ENCODE results near the gene TULP4.

The TULP4 gene

DNA sequence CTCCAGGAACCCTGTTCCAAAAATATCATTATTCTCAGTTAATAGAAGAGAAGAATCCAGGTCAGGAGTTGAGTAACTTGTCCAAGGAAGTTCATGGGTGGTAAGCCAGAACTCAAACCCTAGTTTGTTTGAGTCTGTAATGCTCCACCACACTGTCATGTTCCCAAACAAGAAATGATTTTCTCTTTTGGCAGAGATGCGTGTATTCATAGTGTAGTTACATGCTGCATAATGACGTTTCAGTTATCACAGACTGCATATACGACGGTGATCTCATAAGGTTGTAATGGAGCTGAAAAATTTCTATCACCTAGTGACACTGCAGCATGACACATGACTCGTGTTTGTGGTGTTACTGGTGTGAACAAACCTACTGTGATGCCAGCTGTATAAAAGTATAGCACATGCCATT lies 102.6 kb downstream of the TULP4 start:
- peaks cover 27% of the 10 kb centered on the region for H3K36me3 ChIP-seq (ENCODE audit: insufficient read depth, low read length)
- H2AFZ ChIP-seq (ENCODE audit: low read depth, low read length), result no peak overlapping the region
- H3K27me3 ChIP-seq (ENCODE audit: insufficient read depth, low read length), result no peaks in the 10 kb centered on the region
- no peak overlapping the region for H3K4me3 ChIP-seq (ENCODE audit: low read length)
- peaks cover 3% of the 10 kb centered on the region for H3K9me3 ChIP-seq (ENCODE audit: low read length)
- H3K4me1 ChIP-seq (ENCODE audit: insufficient read depth, low read length), result no peaks in the 10 kb centered on the region

DNA sequence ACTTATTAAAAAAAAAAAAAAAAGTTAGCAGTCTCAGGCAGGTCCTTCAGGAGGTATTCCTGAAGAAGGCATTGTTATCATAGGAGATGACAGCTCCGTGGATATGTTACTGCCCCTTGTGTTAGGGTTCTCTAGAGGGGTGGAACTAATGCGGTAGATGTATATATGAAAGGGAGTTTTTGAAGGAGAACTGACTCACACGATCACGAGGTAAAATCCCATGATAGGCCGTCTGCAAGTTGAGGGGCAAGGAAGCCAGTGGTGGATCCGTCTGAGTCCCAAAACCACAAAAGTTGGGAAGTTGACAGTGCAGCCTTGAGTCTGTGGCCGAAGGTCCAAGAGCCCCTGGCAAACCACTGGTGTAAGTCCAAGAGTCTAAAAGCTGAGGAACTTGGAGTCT lies 103.4 kb downstream of the TULP4 start:
- H3K4me3 ChIP-seq (ENCODE audit: low read length), result no peak overlapping the region
- peaks cover 27% of the 10 kb centered on the region for H3K36me3 ChIP-seq (ENCODE audit: insufficient read depth, low read length)
- H2AFZ ChIP-seq (ENCODE audit: low read depth, low read length), result no peak overlapping the region
- H3K9me3 ChIP-seq (ENCODE audit: low read length), result peaks cover 3% of the 10 kb centered on the region
- no peaks in the 10 kb centered on the region for H3K4me1 ChIP-seq (ENCODE audit: insufficient read depth, low read length)
- H3K27me3 ChIP-seq (ENCODE audit: insufficient read depth, low read length), result no peaks in the 10 kb centered on the region

DNA sequence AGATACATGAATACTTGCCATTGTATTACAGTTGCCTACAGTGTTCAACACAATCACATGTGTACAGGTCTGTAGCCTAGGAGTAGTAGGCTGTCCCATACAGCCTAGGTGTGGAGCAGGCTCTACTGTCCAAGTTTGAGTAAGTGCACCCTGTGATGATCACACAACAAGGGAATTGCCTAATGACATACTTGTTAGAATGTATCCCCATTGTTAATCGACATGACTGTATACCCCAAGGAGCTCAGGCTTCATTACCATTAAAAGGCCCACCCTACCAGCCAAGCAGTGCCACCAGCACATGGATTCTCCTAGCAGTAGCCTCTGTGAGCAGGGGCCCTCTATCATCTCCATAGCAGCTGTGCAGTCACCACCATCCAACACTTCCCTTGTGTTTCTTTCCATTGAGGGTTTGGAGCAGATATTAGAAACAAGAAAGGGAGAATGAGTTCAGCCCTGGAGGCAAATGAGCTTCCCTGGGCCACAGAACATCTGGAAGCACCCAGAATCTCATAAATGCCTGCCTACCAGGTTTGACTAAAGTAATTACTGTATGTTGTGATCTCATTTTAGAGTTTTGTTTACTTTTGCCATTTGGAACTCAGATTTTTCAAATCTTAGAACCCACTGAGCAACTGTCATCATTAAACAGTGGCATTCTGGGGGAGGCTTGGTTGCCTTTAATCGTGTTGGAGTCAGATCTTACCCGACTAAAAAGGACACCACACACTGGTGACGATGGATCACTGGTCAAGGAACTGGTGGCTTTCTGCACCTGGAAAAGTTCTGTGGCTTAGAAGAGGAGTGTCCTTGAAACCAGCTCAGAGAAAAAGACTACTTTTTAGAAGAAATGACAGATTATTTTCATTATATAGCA lies 104.9 kb downstream of the TULP4 start:
- H3K36me3 ChIP-seq (ENCODE audit: insufficient read depth, low read length), result peaks cover 27% of the 10 kb centered on the region
- peaks cover 3% of the 10 kb centered on the region for H3K9me3 ChIP-seq (ENCODE audit: low read length)
- H2AFZ ChIP-seq (ENCODE audit: low read depth, low read length), result no peak overlapping the region
- H3K4me1 ChIP-seq (ENCODE audit: insufficient read depth, low read length), result no peaks in the 10 kb centered on the region
- H3K4me3 ChIP-seq (ENCODE audit: low read length), result no peak overlapping the region
- no peaks in the 10 kb centered on the region for H3K27me3 ChIP-seq (ENCODE audit: insufficient read depth, low read length)

DNA sequence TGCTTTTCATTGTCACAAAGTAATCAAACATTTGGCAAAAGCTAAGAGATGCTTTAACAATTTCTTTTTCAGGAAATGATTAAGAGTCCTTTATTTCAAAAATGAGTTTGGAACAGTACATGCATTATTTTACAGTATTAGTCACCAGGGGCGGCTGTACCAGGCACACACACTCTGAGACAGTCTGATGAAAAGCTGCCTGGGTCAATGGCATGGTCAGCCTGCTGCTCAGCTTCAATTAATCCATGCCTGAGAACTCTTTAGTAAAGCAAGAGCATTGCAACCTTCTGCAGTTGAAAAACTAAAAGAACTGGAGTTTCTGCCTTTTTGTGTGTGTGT lies 105.5 kb downstream of the TULP4 start:
- Histone ChIP-seq H3K4me1 (ENCODE audit: insufficient read depth, low read length) (no peaks in the 10 kb centered on the region), H2AFZ (ENCODE audit: low read depth, low read length) (no peak overlapping the region), H3K27me3 (ENCODE audit: insufficient read depth, low read length) (no peaks in the 10 kb centered on the region), H3K9me3 (ENCODE audit: low read length) (peaks cover 8% of the 10 kb centered on the region), H3K4me3 (ENCODE audit: low read length) (no peak overlapping the region), H3K36me3 (ENCODE audit: insufficient read depth, low read length) (peaks cover 27% of the 10 kb centered on the region)

DNA sequence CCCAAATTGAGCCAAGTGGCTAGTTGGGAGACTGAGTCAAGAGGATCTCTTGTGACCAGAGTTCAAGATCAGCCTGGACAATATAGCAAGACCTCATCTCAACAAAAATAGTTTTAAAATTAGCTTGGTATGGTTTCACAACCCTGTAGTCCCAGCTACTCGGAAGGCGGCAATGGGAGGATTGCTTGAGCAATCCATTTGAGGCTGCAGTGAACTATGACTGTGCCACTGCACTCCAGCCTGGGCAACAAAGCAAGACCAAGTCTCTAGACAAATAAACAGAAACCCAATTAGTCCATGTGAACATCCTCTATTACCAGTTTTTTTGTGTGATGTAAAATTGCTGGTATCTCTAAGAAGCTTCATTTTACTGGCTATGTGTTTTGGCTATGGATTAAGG lies 106.2 kb downstream of the TULP4 start:
- no peak overlapping the region for H3K4me3 ChIP-seq (ENCODE audit: low read length)
- peaks cover 22% of the 10 kb centered on the region for H3K36me3 ChIP-seq (ENCODE audit: insufficient read depth, low read length)
- peaks cover 9% of the 10 kb centered on the region for H3K9me3 ChIP-seq (ENCODE audit: low read length)
- no peak overlapping the region for H2AFZ ChIP-seq (ENCODE audit: low read depth, low read length)
- no peaks in the 10 kb centered on the region for H3K4me1 ChIP-seq (ENCODE audit: insufficient read depth, low read length)
- H3K27me3 ChIP-seq (ENCODE audit: insufficient read depth, low read length), result no peaks in the 10 kb centered on the region

DNA sequence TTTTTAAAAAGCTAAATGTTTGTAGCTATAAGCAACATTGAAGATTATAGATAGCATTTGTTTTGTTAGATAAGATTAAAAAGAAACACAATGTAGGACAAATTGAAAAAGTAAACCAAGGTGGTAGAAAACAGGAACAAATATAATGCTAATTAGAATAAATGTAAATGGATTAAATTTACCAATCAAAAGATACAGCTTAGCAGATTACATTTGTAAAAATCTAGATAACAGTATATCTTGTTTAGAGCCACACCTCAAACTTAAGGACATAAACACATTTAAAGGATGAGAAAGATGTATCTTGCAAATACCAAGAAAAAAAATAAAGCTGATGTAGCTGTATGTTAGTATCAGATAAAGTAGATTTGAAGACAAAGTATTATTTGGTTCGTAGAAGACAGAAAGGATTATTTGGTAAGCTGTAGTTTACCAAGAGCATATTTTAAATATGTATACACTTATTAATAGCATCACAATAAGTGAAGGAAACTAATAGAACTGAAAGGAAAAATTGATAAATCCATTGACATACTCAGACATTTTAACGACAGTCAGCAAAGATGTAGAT lies 107.2 kb downstream of the TULP4 start:
- H3K4me1 ChIP-seq (ENCODE audit: insufficient read depth, low read length), result no peaks in the 10 kb centered on the region

DNA sequence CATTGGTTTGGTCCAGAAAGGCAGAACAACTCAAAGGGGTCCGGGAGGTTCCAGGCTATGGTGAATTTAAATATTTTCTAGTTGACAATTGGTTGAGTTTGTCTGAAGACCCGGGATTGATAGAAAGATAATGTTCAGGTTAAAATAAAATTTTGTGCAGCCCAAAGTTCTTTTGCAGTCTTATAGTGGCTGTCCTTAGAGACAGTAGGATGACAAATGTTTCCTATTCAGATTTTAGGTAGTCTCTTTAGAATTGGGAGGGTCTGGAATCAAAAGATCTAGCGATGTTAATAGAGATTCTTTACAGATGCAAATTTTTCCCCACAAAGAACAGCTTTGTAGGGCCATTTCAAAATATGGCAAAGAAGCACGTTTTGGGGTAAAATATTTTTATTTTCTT lies 109.1 kb downstream of the TULP4 start:
- Histone ChIP-seq H3K4me1 (ENCODE audit: insufficient read depth, low read length) (no peaks in the 10 kb centered on the region), H3K9me3 (ENCODE audit: low read length) (peaks cover 12% of the 10 kb centered on the region), H3K4me3 (ENCODE audit: low read length) (no peak overlapping the region), H3K36me3 (ENCODE audit: insufficient read depth, low read length) (peaks cover 8% of the 10 kb centered on the region), H3K27me3 (ENCODE audit: insufficient read depth, low read length) (no peaks in the 10 kb centered on the region), H2AFZ (ENCODE audit: low read depth, low read length) (no peak overlapping the region)

More for the DNA sequence above, 107.2 kb downstream of the TULP4 start:
- Histone ChIP-seq H3K9me3 (ENCODE audit: low read length) (peaks cover 12% of the 10 kb centered on the region), H3K36me3 (ENCODE audit: insufficient read depth, low read length) (peaks cover 16% of the 10 kb centered on the region), H3K4me3 (ENCODE audit: low read length) (no peak overlapping the region), H2AFZ (ENCODE audit: low read depth, low read length) (no peak overlapping the region), H3K27me3 (ENCODE audit: insufficient read depth, low read length) (no peaks in the 10 kb centered on the region)

DNA sequence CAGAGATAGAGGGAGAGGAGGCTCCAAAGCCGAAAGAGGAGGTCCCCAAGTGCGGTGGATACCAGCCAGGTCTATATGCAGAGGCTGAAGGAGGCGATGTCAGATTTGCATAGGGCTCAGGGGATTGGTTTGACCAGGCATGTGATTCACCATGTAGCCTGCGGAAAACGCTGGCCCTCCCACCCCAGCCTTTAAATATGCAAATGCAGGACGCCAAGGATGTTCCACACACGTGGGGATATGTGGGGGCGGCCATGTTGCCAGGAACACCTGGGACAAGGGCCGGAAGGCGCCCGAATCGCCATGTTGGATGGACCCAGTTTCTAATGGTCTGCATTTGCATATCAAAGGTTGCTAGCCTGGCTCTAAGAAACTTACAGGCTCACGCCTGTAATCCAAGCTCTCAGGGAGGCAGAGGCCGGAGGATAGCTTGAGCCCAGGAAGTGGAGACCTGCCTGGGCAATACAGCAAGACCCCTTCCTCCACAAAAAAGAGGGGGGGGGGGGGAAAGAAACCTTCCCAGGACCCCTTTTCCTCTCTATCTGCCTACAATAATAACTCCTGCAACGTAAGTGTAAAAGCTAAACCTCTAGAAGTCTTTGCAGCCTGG lies 110.5 kb downstream of the TULP4 start:
- Histone ChIP-seq H2AFZ (ENCODE audit: low read depth, low read length) (no peak overlapping the region), H3K9me3 (ENCODE audit: low read length) (peaks cover 12% of the 10 kb centered on the region), H3K4me3 (ENCODE audit: low read length) (no peak overlapping the region), H3K36me3 (ENCODE audit: insufficient read depth, low read length) (no peaks in the 10 kb centered on the region), H3K27me3 (ENCODE audit: insufficient read depth, low read length) (no peaks in the 10 kb centered on the region), H3K4me1 (ENCODE audit: insufficient read depth, low read length) (no peaks in the 10 kb centered on the region)

DNA sequence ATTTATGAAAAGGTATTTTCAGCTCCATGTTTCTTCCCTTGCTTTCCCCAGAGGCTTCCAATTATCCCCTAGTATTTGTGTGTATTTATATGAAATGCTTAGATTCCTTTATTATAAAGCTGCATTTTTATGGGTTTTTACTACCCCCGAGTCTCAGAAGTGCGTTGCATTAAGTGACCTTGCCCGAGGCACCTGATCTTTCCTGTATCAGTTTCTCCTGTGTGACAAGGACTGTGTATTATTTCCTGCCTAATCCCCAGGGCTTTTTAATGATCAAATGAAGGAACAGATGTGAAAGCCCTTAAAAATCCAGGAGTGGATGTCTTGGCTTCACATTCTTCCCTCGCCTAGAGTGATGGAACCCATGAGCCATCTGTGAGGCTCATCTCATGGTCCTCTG lies 118.8 kb downstream of the TULP4 start:
- Histone ChIP-seq H3K4me3 (ENCODE audit: low read length) (no peak overlapping the region), H3K27me3 (ENCODE audit: insufficient read depth, low read length) (no peaks in the 10 kb centered on the region), H3K36me3 (ENCODE audit: insufficient read depth, low read length) (peaks cover 27% of the 10 kb centered on the region), H3K4me1 (ENCODE audit: insufficient read depth, low read length) (no peaks in the 10 kb centered on the region), H3K9me3 (ENCODE audit: low read length) (no peaks in the 10 kb centered on the region), H2AFZ (ENCODE audit: low read depth, low read length) (no peak overlapping the region)

DNA sequence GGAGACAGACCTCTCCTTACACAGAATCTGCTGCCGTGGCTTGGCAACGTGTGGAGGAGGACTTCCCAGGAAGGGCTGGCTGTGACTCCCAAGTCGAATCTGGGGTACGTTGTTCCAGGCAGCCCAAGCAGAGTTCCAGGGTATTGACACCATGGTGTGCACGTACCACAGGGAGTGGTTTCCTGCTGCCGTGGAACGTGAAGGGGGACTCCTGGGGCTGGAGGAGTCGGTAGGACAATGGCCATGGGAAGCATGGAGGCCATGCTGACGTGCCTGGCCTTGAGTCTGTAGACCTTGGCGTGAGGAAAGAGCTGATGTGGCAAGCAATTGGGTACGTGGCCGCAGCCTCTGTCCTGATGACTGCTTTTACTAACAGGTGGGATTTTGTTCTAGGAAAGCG lies 119.3 kb downstream of the TULP4 start:
- H3K4me3 ChIP-seq (ENCODE audit: low read length), result no peak overlapping the region
- H2AFZ ChIP-seq (ENCODE audit: low read depth, low read length), result no peak overlapping the region
- peaks cover 27% of the 10 kb centered on the region for H3K36me3 ChIP-seq (ENCODE audit: insufficient read depth, low read length)

DNA sequence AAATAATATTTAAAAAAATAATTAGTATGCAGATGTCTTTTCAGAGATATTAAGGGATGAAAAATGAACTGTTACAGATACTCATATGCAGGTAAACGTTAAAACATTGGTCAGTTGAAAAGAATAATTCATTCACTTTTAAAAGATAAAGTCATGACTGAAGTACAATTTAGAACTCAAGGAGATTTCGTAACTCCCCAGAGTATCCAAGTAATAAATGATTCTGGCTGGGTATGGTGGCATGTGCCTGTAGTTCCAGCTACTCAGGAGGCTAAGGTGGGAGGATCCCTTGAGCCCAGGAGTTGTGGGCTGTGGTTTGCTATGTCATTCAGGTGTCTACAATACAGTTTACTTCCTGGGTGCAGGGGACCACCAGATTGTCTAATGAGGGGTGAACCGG lies 125.3 kb downstream of the TULP4 start:
- H3K27me3 ChIP-seq (ENCODE audit: insufficient read depth, low read length), result no peaks in the 10 kb centered on the region
- no peaks in the 10 kb centered on the region for H3K4me1 ChIP-seq (ENCODE audit: insufficient read depth, low read length)
- no peak overlapping the region for H3K4me3 ChIP-seq (ENCODE audit: low read length)
- no peaks in the 10 kb centered on the region for H3K9me3 ChIP-seq (ENCODE audit: low read length)
- H3K36me3 ChIP-seq (ENCODE audit: insufficient read depth, low read length), result peaks cover 20% of the 10 kb centered on the region
- H2AFZ ChIP-seq (ENCODE audit: low read depth, low read length), result no peak overlapping the region

More for the DNA sequence above, 119.3 kb downstream of the TULP4 start:
- H3K9me3 ChIP-seq (ENCODE audit: low read length), result no peaks in the 10 kb centered on the region
- no peaks in the 10 kb centered on the region for H3K27me3 ChIP-seq (ENCODE audit: insufficient read depth, low read length)
- no peaks in the 10 kb centered on the region for H3K4me1 ChIP-seq (ENCODE audit: insufficient read depth, low read length)

DNA sequence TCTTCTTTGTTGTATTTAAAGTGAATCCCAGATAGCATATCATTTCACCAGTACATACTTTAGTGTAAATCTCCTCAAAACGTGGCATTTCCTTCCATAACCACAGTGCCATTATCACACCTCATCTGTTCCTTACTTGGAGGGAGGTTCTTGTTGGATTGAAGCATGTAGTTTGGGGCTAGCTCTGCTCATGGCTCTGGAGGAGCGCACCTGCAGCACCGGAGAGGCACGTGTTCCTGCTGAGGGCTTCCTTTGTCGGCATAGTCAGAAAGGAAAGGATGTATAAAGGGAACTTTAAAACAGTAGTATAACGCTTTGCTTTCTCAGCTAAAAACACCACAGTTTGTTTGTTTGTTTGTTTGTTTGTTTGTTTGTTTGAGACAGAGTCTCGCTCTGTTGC lies 126.0 kb downstream of the TULP4 start:
- no peaks in the 10 kb centered on the region for H3K4me1 ChIP-seq (ENCODE audit: insufficient read depth, low read length)
- H2AFZ ChIP-seq (ENCODE audit: low read depth, low read length), result no peak overlapping the region
- H3K4me3 ChIP-seq (ENCODE audit: low read length), result no peak overlapping the region
- peaks cover 18% of the 10 kb centered on the region for H3K36me3 ChIP-seq (ENCODE audit: insufficient read depth, low read length)
- no peaks in the 10 kb centered on the region for H3K27me3 ChIP-seq (ENCODE audit: insufficient read depth, low read length)
- no peaks in the 10 kb centered on the region for H3K9me3 ChIP-seq (ENCODE audit: low read length)

DNA sequence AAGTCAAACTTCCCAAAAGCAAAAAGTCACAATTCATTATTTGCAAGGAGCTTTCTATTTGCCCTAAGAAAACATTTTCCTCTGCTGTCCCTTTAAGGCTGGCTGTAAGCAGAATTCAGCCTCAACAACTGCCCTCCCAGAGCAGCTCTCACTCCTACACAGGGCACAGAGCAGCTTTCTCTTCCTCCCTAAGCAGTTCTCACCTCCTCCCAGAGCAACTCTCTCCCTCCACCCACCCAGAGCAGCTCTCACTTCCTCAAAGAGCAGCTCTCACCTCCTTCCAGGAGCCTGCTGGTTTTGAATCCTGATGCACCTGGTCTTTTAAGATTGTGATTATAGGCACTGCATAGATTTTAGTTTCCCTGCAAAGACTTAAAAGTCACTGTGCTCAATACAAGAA lies 127.0 kb downstream of the TULP4 start:
- no peaks in the 10 kb centered on the region for H3K27me3 ChIP-seq (ENCODE audit: insufficient read depth, low read length)
- peaks cover 16% of the 10 kb centered on the region for H3K36me3 ChIP-seq (ENCODE audit: insufficient read depth, low read length)
- H3K4me1 ChIP-seq (ENCODE audit: insufficient read depth, low read length), result no peaks in the 10 kb centered on the region
- H2AFZ ChIP-seq (ENCODE audit: low read depth, low read length), result no peak overlapping the region
- H3K9me3 ChIP-seq (ENCODE audit: low read length), result no peaks in the 10 kb centered on the region
- no peak overlapping the region for H3K4me3 ChIP-seq (ENCODE audit: low read length)
